Transverse colon (tissue), 4 donors: Measurements from ENCODE around the gene NADK. TPM values are rescaled to one million over a fixed set of nuclear protein-coding genes. Genes with fewer than 3 reads are reported as not detected.

ENCODE experiments used
- DNase-seq: peaks from one replicate; pipeline ENCODE4 v3.0.0-alpha.2; 2019
- H3K27ac ChIP-seq, 4 donors: fragments of 200-600 bp; sonication (generic); 2 replicates each; pipeline ENCODE4 v1.5.1; 2016 to 2018; ENCODE audit warnings: inconsistent platforms in 4 of 4
- H3K27me3 ChIP-seq: fragments of 200-600 bp; sonication (generic); 2 replicates; pipeline ENCODE4 v1.5.1; 2017; ENCODE audit warnings: inconsistent platforms
- H3K36me3 ChIP-seq, 4 donors: fragments of 200-600 bp; sonication (generic); 2 replicates each; pipeline ENCODE4 v1.5.1; 2017 to 2019; ENCODE audit warnings: inconsistent platforms in 4 of 4
- H3K4me1 ChIP-seq, 4 donors: fragments of 200-600 bp; sonication (generic); 2 replicates each; pipeline ENCODE4 v1.5.1; 2017 to 2020; ENCODE audit warnings: inconsistent platforms in 4 of 4
- H3K4me3 ChIP-seq, 4 donors: fragments of 200-600 bp; sonication (generic); 1 replicate in 1 of 4; 2 replicates in 3 of 4; pipeline versions ENCODE4 v1.5.1 to v1.6.1; 2017 to 2019; ENCODE audit warnings: inconsistent platforms in 4 of 4
- H3K9me3 ChIP-seq, 2 donors: fragments of 200-600 bp; sonication (generic); 2 replicates each; pipeline ENCODE4 v1.5.1; 2017 to 2019; ENCODE audit warnings: inconsistent platforms in 2 of 2
- CTCF ChIP-seq, 5 experiments: fragments of 200-600 bp in 3 of 5; fragments of 450-650 bp in 2 of 5; sonication (generic) in 3 of 5; IDR thresholded peaks; 1 replicate in 2 of 5; 2 replicates in 3 of 5; pipeline ENCODE4 v1.5.1; 2016 to 2017; ENCODE audit warnings: antibody characterized with exemption in 5 of 5, inconsistent platforms in 3 of 5, mild to moderate bottlenecking in 2 of 5, moderate library complexity in 1 of 5
- EP300 ChIP-seq: sonication (generic); formaldehyde crosslinking; IDR thresholded peaks from one replicate; pipeline ENCODE4 v1.6.1; 2017; ENCODE audit warnings: antibody characterized with exemption, low read depth
- POLR2A ChIP-seq: fragments of 450-650 bp; IDR thresholded peaks from one replicate; pipeline ENCODE4 v1.6.1; 2016; ENCODE audit warnings: antibody characterized with exemption, mild to moderate bottlenecking, moderate library complexity
- POLR2AphosphoS5 ChIP-seq, 3 donors: sonication (generic); formaldehyde crosslinking; IDR thresholded peaks; one replicate each; pipeline ENCODE4 v1.6.1; 2016; ENCODE audit warnings: antibody characterized with exemption in 3 of 3
- WGBS, 2 donors: methylation state at CpG; one replicate each; pipeline ENCODE4 v1.1.5; 2018; ENCODE audit warnings: low coverage in 1 of 2; 5-methylcytosine and 5-hydroxymethylcytosine counted together
- in situ Hi-C, 4 donors: fragments of 200-750 bp; cut with MboI; loops; one replicate each; pipeline versions ENCODE4 v1.15.0 to v1.15.1; 2017; ENCODE audit warnings: low sequenced_read_pairs in 3 of 4, low pct_ligation_motif_present in 1 of 4, low pct_unique_long_range_greater_than_20kb in 1 of 4
- intact Hi-C: fragments of 100-400 bp; cut with DNase I; formaldehyde crosslinking; loops from one replicate; pipeline ENCODE4 v1.15.1; 2023; ENCODE audit warnings: low total_unique reads
- total RNA-seq, 4 donors: library from RNA; depleted of rRNA; stranded (reverse); fragments of >200 nt; gene quantifications; one replicate each; pipeline ENCODE4 v1.1.0, GENCODE V29; 2016

Gene NADK
- total RNA-seq, 4 donors from 2014 or later, result 129 to 191 (median 152) TPM

GRCh38 chr1:1794999-1795398 is 16.7 kb upstream of the NADK start:
- no peak for DNase-seq
- Histone ChIP-seq H3K4me3 (no peak overlapping the region), H3K36me3 (peaks cover 0 to 38% (median 18%) of the 10 kb centered on the region in 4 donors), H3K27me3 (no peaks in the 10 kb centered on the region), H3K9me3 (no peaks in the 10 kb centered on the region), H3K27ac (no peak overlapping the region), H3K4me1 (no peaks in the 10 kb centered on the region)
- intact Hi-C loops, result no loop called here
- in situ Hi-C loops, result loop anchor here in 1 of 4 donors (5.0 kb wide), 1 partner anchor 47 kb away; no protein-coding TSS in a partner anchor
- WGBS, 2 donors, result 87 to 91% methylated on average over 4 to 10 of the region's 10 CpGs
- TF ChIP-seq POLR2AphosphoS5 (IDR thresholded peaks at IDR 0.05) (no peak), POLR2A (no peak), CTCF (IDR thresholded peaks at IDR 0.05) (no peak)

- peaks cover 0 to 49% (median 20%) of the 10 kb centered on the region in 4 donors for H3K36me3 ChIP-seq
- TF ChIP-seq EP300, result no peak
- no peak for TF ChIP-seq POLR2AphosphoS5 (IDR thresholded peaks at IDR 0.05)
- no peak for TF ChIP-seq CTCF (IDR thresholded peaks at IDR 0.05)
- TF ChIP-seq POLR2A, result no peak
- intact Hi-C loops, result no loop called here
- in situ Hi-C loops, result loop anchor here in 1 of 4 donors (5.0 kb wide), 1 partner anchor 49 kb away; no protein-coding TSS in a partner anchor
- WGBS, 2 donors, result 67 to 91% methylated on average over 2 to 17 of the region's 17 CpGs
- no peaks in the 10 kb centered on the region for H3K27me3 ChIP-seq
- no peak for DNase-seq
- H3K27ac ChIP-seq, result no peak overlapping the region
- H3K4me1 ChIP-seq, result no peaks in the 10 kb centered on the region
- no peak overlapping the region for H3K4me3 ChIP-seq
- H3K9me3 ChIP-seq, result no peaks in the 10 kb centered on the region
These were observed 15.4 kb upstream of the NADK start for GRCh38 chr1:1793481-1794244.

- H3K27me3 ChIP-seq, result no peaks in the 10 kb centered on the region
- H3K36me3 ChIP-seq, result peaks cover 0 to 68% (median 27%) of the 10 kb centered on the region in 4 donors
- peaks cover 0 to 2% (median under 1%) of the 10 kb centered on the region in 4 donors for H3K4me1 ChIP-seq
- in situ Hi-C loops, result loop anchor here in 2 of 4 donors (10.0 kb wide), 1 partner anchor 116 kb away; no protein-coding TSS in a partner anchor
- no peak overlapping the region for H3K27ac ChIP-seq
- no peaks in the 10 kb centered on the region for H3K9me3 ChIP-seq
- DNase-seq, result peak; percentile 48
- peak; percentile 7 to 50 (median 35) for TF ChIP-seq CTCF (IDR thresholded peaks at IDR 0.05)
- TF ChIP-seq POLR2AphosphoS5 (IDR thresholded peaks at IDR 0.05), result no peak
- no peak overlapping the region for H3K4me3 ChIP-seq
- WGBS, 2 donors, result 86% methylated on average over 25 of the region's 25 CpGs; no CpG with 5 or more reads in 1 of the 2 donors
- intact Hi-C loops, result no loop called here
These were observed 10.6 kb upstream of the NADK start for GRCh38 chr1:1788646-1789431.

- H3K4me3 ChIP-seq, result no peak overlapping the region
- H3K27ac ChIP-seq, result no peak overlapping the region
- TF ChIP-seq CTCF (IDR thresholded peaks at IDR 0.05), result no peak
- no peak for DNase-seq
- intact Hi-C loops (no loop called here), in situ Hi-C loops (loop anchor here in 2 of 4 donors (10.0 kb wide), 1 partner anchor 117 kb away; no protein-coding TSS in a partner anchor)
- peaks cover 0 to 67% (median 27%) of the 10 kb centered on the region in 4 donors for H3K36me3 ChIP-seq
- WGBS, 2 donors, result 82% methylated on average over 4 of the region's 7 CpGs; no CpG with 5 or more reads in 1 of the 2 donors
- no peaks in the 10 kb centered on the region for H3K9me3 ChIP-seq
- no peaks in the 10 kb centered on the region for H3K27me3 ChIP-seq
- H3K4me1 ChIP-seq, result peaks cover 6 to 9% (median 8%) of the 10 kb centered on the region in 4 donors
These were observed 9.9 kb upstream of the NADK start for GRCh38 chr1:1788136-1788535.
